RPMI8226 (cell line): ENCODE results near the gene PYGO2.
"Not testable (repeated sequence)": the region's sequence is repeated elsewhere in the genome, so short reads cannot be mapped to it uniquely, and the experiment has no call there.

Experiments used
- DNase-seq: peaks from one replicate; pipeline ENCODE4 v3.0.0-alpha.2; 2015

Gene PYGO2

DNA sequence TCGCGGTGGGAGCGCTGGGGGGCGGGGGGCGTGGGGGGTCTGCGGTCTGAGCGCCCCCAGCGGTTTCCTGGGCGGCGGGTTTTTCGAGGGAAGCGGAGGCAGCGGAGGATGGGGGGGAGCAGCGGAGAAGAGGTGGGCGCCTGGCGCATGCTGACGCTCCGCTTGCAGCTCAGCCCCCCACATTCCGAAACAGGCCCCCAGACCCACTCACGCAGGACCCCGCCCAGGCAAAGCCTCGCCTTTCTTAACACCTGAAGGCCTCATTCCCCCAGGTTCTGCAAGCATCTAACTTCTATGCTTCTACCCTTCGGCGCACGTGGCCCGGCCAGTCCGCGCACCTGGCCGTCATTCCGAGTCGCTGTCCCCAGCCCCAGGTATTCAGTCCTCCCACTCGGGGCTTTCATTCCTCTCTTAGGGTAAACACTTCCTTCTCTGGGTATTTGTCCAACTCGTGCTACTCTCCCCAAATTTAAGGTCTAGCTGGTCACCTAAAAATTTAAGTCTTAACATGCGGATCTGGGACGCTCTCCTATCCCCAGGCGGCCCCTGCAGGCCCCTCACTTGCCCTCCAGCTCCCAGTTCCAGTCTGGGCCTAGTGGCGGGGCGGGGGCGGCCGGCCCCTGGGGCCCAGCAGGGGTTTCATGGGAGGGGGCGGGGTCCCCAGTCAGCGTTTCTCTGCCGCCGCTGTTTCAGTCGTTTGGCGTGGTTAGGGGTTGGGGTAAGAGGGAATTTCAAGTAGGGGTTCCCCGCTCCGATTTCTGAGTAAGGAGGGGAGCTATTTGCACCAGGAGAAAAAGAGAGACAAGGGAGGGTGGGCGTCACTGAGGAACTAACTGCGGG is 38.2 kb upstream of the PYGO2 start:
- peak; percentile 92 for DNase-seq

- DNase-seq = peak; percentile 90
These were observed 37.4 kb upstream of the PYGO2 start for GRCh38 chr1:154998818-154999570.

GRCh38 chr1:154998201-154998780 is 36.7 kb upstream of the PYGO2 start:
- no peak for DNase-seq

GRCh38 chr1:154996966-154997701 is 35.6 kb upstream of the PYGO2 start:
- DNase-seq = no peak

DNA sequence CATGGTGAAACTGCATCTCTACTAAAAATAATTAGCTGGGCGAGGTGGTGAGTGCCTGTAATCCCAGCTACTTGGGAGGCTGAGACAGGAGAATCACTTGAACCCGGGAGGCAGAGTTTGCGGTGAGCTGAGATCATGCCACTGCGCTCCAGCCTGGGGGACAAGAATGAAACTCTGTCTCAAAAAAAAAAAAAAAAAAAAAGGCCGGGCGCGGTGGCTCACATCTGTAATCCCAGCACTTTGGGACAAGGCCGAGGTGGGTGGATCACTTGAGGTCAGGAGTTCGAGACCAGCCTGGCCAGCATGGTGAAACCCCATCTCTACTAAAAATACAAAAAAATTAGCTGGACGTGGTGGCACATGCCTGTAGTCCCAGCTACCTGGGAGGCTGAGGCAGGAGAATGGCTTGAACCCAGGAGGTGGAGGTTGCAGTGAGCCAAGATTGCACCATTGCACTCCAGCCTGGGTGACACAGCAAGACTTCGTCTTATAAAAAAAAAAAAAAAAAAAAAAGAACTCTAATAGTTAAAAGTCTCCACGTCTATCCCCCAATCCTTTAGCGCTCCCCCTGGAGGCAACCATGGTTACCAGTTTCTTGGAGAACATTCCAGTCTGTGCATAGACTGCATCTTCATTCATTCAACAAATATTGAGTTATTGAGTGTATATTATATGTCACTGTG is 33.9 kb upstream of the PYGO2 start:
- peak; percentile 67 for DNase-seq

- DNase-seq = no peak
These were observed 33.0 kb upstream of the PYGO2 start for GRCh38 chr1:154994591-154994990.

DNA sequence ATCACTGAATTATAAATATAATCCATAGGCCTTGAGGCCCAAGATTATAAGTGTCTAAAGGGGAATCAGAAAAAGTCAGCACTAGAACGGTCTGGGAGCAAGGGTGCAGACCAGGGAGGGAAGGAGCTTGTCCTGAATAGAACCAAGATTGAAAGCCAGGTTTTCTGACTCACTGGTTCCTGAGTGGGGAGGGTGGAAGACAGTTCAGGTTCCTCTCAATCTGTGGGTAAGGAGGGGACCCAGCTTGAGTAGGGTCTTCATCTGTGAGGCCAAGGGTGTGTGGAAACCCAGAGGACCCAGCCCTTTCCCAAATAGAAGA is 32.6 kb upstream of the PYGO2 start:
- DNase-seq = no peak

- DNase-seq = no peak
These were observed 32.1 kb upstream of the PYGO2 start, which contains the start of gene LENEP for GRCh38 chr1:154993572-154994268. LENEP (plus strand) TSS chr1:154993586; CDS start chr1:154993608, 22 bp downstream.

- DNase-seq = peak; percentile 58
These were observed 31.4 kb upstream of the PYGO2 start for GRCh38 chr1:154992721-154993571.

DNA sequence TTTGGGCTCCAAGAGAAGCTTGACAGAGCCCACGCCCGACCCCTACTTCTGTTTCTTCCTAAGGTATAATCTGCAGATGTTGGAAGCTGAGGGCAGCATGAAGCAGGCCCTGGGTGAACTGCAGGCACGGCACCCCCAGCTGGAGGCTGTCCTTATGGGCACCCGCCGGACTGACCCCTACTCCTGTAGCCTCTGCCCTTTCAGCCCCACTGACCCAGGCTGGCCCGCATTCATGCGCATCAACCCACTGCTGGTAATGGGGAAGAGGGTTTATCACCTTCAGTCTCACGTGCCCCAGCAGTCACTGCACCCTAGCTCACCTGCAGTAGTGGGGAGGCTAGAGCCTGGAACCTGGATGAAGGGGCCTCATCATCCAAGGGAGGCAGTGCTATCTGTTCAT is 28.7 kb upstream of the PYGO2 start:
- DNase-seq = no peak

DNA sequence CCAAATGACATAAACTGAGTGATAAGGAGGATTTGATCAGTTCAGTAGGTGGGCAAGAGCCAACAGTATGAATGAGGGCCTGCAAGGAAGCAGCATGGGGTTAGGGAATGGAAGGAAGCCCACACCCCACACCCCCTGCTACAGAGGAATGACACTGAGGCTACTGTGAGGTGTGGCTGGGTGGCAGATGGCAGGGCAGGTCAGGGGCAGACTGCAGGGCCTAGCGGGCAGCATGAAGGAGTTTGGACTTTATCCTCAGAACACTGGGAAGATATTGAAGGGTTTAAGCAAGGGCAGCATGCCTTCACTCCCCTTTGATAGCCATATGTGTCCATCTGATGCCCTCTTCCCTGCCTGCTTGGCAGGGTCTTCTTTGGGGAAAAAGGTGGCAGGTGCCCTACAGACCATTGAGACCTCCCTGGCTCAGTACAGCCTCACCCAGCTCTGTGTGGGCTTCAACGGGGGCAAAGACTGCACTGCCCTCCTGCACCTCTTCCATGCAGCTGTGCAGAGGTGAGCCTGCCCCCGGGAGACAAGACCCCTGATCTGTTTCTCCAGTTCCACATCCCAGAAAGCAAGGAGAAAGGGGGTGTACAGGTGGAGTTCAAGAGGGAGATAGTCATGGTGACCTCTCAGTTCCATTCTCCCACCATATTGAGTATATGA is 27.7 kb upstream of the PYGO2 start:
- DNase-seq = no peak

- DNase-seq = no peak
These were observed 26.7 kb upstream of the PYGO2 start for GRCh38 chr1:154988058-154988954.

DNA sequence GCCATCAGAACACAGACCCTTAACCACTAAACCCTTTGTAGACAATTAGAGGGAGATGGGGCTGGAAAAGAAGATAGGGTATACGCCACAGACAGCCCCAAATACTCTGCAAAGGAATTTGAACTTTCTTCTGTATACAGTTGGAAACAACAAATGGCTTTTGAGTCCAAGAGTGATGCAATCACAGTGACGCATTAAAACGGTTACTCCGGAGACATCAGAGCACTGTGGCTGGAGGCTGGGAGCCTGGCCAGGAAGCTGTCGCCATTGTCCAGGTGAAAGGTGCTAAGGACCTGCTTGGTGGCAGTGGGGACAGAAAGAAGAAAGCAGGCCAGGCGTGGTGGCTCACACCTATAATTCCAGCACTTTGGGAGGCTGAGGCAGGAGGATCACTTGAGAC is 25.7 kb upstream of the PYGO2 start:
- no peak for DNase-seq

GRCh38 chr1:154986736-154987135 is 25.2 kb upstream of the PYGO2 start:
- DNase-seq = not testable (repeated sequence)

DNA sequence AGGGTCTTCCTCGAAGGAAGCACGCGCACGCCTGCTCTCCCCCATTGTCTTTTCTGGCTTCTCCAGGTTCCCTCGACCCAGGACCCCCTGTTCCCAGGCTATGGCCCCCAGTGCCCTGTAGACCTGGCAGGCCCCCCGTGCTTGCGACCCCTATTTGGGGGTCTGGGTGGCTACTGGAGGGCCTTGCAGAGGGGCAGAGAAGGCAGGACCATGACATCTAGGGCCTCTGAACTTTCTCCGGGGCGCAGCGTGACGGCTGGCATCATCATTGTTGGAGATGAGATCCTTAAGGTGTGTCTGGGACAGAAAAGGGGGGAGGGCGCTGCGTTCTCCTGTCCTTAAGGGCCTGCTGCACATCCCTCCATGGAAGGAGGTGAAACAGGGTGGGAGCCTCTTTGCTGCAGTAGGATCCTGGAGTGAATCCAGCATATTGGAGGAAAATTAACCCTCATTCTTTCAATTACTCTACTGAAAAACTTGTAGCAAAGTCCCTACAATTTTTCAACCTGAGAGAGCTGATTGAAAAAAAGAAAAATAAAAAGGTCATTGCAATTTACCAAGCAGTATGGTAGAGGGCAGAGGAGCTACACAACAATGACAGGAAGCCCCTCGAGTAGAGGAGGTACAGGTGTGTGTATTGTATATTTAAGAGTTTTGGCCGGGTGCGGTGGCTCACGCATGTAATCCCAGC is 22.3 kb upstream of the PYGO2 start:
- peak; percentile 46 for DNase-seq

DNA sequence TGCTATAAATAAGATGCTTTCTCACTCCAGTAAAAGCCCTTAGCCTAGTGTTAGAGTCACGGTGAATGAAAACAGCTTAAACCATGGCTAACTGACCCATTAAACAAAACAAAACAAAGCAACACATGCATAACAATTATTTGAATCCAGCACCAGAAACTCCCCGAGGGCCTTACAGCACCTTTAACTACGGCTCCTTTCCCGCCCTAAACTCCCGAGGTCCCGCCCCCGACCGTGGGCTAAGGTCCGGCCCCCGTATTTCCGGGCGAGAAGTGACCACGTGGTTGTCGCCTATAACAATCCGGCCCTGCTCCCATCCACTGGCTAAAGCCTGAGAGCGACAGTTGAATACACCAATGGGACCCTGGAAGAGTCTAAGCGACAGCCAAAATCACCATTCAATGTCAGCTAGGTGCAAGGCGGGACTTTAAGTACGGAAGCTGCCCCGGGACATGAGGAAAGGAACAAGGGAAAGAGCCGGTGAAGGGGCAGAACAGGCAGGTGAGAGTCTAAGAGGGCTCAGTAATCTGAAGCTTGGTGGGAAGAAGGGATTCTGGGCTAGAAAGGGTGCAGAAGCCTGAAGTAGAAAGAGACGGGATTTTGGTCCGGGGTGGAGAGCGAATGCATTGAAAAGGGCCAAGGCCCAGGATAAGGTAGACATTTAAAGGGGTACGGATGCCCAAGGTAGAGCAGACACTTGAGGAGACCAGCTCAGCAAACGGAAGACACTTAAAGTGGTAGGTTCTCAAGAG is 21.5 kb upstream of the PYGO2 start, which contains the start of gene FLAD1:
TSS of gene FLAD1 (plus strand) at position 448 of the 752 bp plus-strand sequence. CDS start 351 bp downstream, outside the sequence.
- DNase-seq = peak; percentile 100

DNA sequence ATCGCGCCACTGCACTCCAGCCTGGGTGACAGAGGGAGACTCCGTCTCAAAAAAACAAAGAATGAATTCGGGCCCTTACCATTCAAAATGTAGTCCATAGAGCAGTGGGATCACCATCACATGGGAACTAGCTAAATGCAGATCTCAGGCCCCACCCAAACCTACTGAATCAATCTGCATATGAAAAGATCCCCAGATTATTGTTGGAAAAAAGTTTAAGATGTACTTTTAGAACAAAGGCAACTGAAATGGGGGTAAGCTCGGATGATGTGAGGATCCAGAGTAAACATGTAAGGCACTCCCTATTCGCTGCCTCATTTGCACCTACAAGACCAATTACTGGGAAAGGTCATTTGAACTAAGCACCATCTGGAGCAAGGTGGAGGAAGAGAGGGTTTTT is 20.8 kb upstream of the PYGO2 start:
- DNase-seq = no peak

DNA sequence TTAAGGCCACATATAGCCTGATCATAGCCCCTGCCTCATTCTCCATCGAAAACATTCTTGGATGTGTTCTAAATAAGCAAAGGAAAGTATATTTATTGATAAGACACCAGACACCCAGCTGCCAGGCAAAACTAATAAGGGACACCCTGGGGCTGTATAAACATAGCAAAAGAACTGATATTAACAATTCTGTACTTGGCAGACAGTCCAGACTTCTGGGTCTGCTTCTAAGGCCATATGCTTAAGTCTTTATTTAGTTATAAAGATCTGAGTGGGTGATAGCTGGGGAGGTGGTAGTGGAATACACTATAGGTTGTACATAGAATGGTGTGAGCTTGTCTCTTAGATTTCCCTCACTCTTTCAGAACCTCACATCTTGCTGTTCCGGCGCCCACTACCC is 16.8 kb upstream of the PYGO2 start:
- no peak for DNase-seq
